IPS-18a (cell line): ENCODE data around the gene MRPL33.
"Not testable (repeated sequence)": the region's sequence is repeated elsewhere in the genome, so short reads cannot be mapped to it uniquely, and the experiment has no call there.

Experiments used
- H3K27ac ChIP-seq: one replicate; pipeline ENCODE4 v1.5.1; 2013; ENCODE audit warnings: low read length
- H3K27me3 ChIP-seq: one replicate; pipeline ENCODE4 v1.6.1; 2013; ENCODE audit warnings: mild to moderate bottlenecking, low read length; ENCODE audit not compliant: control insufficient read depth, insufficient read depth
- H3K36me3 ChIP-seq: one replicate; pipeline ENCODE4 v1.6.1; 2013; ENCODE audit warnings: low read depth, low read length; ENCODE audit not compliant: control insufficient read depth
- H3K4me1 ChIP-seq: one replicate; pipeline ENCODE4 v1.6.1; 2013; ENCODE audit warnings: low read depth, low read length; ENCODE audit not compliant: control insufficient read depth
- H3K4me3 ChIP-seq: one replicate; pipeline ENCODE4 v1.5.1; 2013; ENCODE audit warnings: low read length
- H3K9ac ChIP-seq: one replicate; pipeline ENCODE4 v1.6.1; 2013; ENCODE audit warnings: mild to moderate bottlenecking, low read length, moderate library complexity
- H3K9me3 ChIP-seq: one replicate; pipeline ENCODE4 v1.6.1; 2013; ENCODE audit warnings: low read depth, low read length; ENCODE audit not compliant: control insufficient read depth

MRPL33 gene

GRCh38 chr2:27746325-27746724, 25.2 kb upstream of the MRPL33 start:
- Histone ChIP-seq H3K27ac (no peak overlapping the region), H3K36me3 (no peaks in the 10 kb centered on the region), H3K9me3 (no peaks in the 10 kb centered on the region), H3K4me3 (no peak overlapping the region), H3K4me1 (no peaks in the 10 kb centered on the region), H3K27me3 (no peaks in the 10 kb centered on the region), H3K9ac (no peak overlapping the region)

DNA sequence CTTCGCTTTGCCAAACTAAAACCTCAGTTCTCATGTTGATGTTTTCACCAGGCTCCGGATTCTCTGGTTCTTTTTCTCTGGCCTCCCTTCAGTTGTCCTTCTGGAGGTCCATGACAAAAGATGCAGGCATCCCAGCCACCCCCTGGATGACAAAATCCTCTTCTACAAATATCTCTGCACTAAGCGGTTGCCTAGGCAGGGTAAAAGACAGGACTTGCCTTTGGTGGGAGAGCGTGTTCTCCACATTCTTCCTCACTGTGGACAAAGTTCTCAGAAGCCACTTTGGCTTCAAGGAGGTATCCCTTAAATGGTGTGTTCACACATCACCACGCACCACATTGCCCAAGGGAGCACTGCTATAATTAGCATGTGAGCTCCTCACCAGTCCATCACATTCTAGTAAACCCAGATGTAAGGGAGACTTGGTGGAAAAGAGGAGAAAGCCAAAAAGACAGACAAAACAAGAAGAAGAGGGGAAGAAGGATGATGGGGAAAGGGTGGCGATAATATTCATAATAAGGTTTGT, 23.6 kb upstream of the MRPL33 start:
- H3K9me3 ChIP-seq: no peaks in the 10 kb centered on the region
- H3K36me3 ChIP-seq: no peaks in the 10 kb centered on the region
- no peak overlapping the region for H3K27ac ChIP-seq
- H3K4me1 ChIP-seq: peaks cover 6% of the 10 kb centered on the region
- no peaks in the 10 kb centered on the region for H3K27me3 ChIP-seq
- no peak overlapping the region for H3K9ac ChIP-seq
- no peak overlapping the region for H3K4me3 ChIP-seq

- H3K9ac ChIP-seq, H3K4me3 ChIP-seq, H3K27me3 ChIP-seq, H3K27ac ChIP-seq, H3K36me3 ChIP-seq, H3K9me3 ChIP-seq: not testable (repeated sequence)
- peaks cover 12% of the 10 kb centered on the region for H3K4me1 ChIP-seq
These were observed 22.5 kb upstream of the MRPL33 start for GRCh38 chr2:27748803-27749554.

DNA sequence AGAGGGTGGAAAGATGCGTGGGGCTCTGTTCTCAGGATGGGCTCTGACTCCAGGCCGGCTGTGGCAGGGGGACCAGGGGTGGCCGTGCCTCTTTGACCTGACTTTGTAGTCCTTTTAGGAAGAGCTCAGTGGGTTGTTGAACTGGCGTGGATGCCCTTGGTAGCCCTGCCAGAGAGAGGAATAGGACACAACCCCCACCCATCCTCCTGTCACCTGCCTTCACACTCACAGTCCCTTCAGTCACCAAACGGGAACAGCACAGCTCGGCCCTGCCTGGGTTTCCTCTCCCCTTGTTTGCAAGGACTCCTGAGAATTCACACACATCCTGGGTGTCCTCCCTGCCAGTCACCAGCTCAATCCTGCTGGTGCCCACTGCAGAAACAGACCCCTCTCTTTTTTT, 20.1 kb upstream of the MRPL33 start:
- H3K4me3 ChIP-seq: no peak overlapping the region
- H3K27ac ChIP-seq: no peak overlapping the region
- H3K4me1 ChIP-seq: peaks cover 13% of the 10 kb centered on the region
- no peaks in the 10 kb centered on the region for H3K27me3 ChIP-seq
- no peaks in the 10 kb centered on the region for H3K36me3 ChIP-seq
- H3K9ac ChIP-seq: no peak overlapping the region
- no peaks in the 10 kb centered on the region for H3K9me3 ChIP-seq

GRCh38 chr2:27752551-27753237, 18.8 kb upstream of the MRPL33 start:
- H3K27ac ChIP-seq: peak overlapping the region; percentile 83
- peak overlapping the region; percentile 89 for H3K9ac ChIP-seq
- peaks cover 13% of the 10 kb centered on the region for H3K4me1 ChIP-seq
- peak overlapping the region; percentile 67 for H3K4me3 ChIP-seq
- H3K36me3 ChIP-seq: no peaks in the 10 kb centered on the region
- no peaks in the 10 kb centered on the region for H3K9me3 ChIP-seq
- H3K27me3 ChIP-seq: no peaks in the 10 kb centered on the region

- Histone ChIP-seq H3K27ac (no peak overlapping the region), H3K4me1 (peaks cover 13% of the 10 kb centered on the region), H3K9me3 (no peaks in the 10 kb centered on the region), H3K27me3 (no peaks in the 10 kb centered on the region), H3K9ac (no peak overlapping the region), H3K4me3 (peak overlapping the region; percentile 67), H3K36me3 (no peaks in the 10 kb centered on the region)
These were observed 17.4 kb upstream of the MRPL33 start for GRCh38 chr2:27754138-27754588.

DNA sequence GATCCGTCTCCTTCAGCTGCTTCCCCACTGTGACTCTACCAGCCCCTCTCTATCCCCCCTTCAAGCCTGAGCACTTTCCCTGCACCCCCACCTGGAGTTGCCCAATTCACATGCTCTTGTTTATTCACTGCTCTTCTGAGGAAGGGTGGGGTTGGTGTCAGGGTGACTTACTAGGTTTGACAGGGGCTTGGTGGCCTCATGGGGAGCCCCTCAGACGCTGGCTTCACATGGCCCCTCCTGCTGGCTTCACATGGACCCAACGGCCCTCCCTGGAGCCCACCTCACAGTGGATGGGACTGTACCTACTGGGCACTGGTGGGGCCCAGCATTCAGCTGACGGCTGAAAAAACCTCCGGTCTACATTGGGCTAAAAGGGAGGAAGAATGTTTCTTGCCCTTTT, 16.7 kb upstream of the MRPL33 start:
- Histone ChIP-seq H3K27ac (no peak overlapping the region), H3K9ac (no peak overlapping the region), H3K4me3 (no peak overlapping the region), H3K9me3 (no peaks in the 10 kb centered on the region), H3K4me1 (peaks cover 13% of the 10 kb centered on the region), H3K36me3 (no peaks in the 10 kb centered on the region), H3K27me3 (no peaks in the 10 kb centered on the region)

- H3K36me3 ChIP-seq: no peaks in the 10 kb centered on the region
- no peak overlapping the region for H3K27ac ChIP-seq
- H3K9ac ChIP-seq: no peak overlapping the region
- H3K9me3 ChIP-seq: no peaks in the 10 kb centered on the region
- peaks cover 13% of the 10 kb centered on the region for H3K4me1 ChIP-seq
- no peaks in the 10 kb centered on the region for H3K27me3 ChIP-seq
- H3K4me3 ChIP-seq: no peak overlapping the region
These were observed 15.4 kb upstream of the MRPL33 start for GRCh38 chr2:27756091-27756490.

- Histone ChIP-seq H3K27me3 (no peaks in the 10 kb centered on the region), H3K4me1 (peaks cover 13% of the 10 kb centered on the region), H3K4me3 (no peak overlapping the region), H3K9me3 (no peaks in the 10 kb centered on the region), H3K27ac (no peak overlapping the region), H3K36me3 (no peaks in the 10 kb centered on the region), H3K9ac (no peak overlapping the region)
These were observed 14.7 kb upstream of the MRPL33 start for GRCh38 chr2:27756544-27757498.

GRCh38 chr2:27762951-27763906, 8.3 kb upstream of the MRPL33 start:
- H3K9ac ChIP-seq: no peak overlapping the region
- no peaks in the 10 kb centered on the region for H3K9me3 ChIP-seq

More at GRCh38 chr2:27762951-27763906, 8.3 kb upstream of the MRPL33 start:
- Histone ChIP-seq H3K4me3 (no peak overlapping the region), H3K27ac (no peak overlapping the region), H3K27me3 (no peaks in the 10 kb centered on the region), H3K4me1 (no peaks in the 10 kb centered on the region), H3K36me3 (no peaks in the 10 kb centered on the region)
